Rectal smooth muscle tissue (tissue), 1 donor: Measurements from ENCODE around the gene FCHSD2.

Experiments
- H3K27ac ChIP-seq: one replicate; pipeline ENCODE4 v1.7.0; 2013; ENCODE audit warnings: low read depth, low read length, inconsistent platforms
- H3K27me3 ChIP-seq: one replicate; pipeline ENCODE4 v1.7.0; 2013; ENCODE audit warnings: low read length; ENCODE audit not compliant: control insufficient read depth, insufficient read depth
- H3K36me3 ChIP-seq: one replicate; pipeline ENCODE4 v1.7.0; 2013; ENCODE audit warnings: low read length; ENCODE audit not compliant: control insufficient read depth, insufficient read depth
- H3K4me1 ChIP-seq: one replicate; pipeline ENCODE4 v1.7.0; 2013; ENCODE audit warnings: low read length; ENCODE audit not compliant: control insufficient read depth, insufficient read depth
- H3K4me3 ChIP-seq: one replicate; pipeline ENCODE4 v1.7.0; 2013; ENCODE audit warnings: low read length
- H3K9ac ChIP-seq: one replicate; pipeline ENCODE4 v1.7.0; 2013; ENCODE audit warnings: low read length

FCHSD2 gene

GRCh38 chr11:72900013-72900412 lies 242.1 kb downstream of the FCHSD2 start:
- Histone ChIP-seq H3K9ac (no peak overlapping the region), H3K4me3 (no peak overlapping the region), H3K27me3 (no peaks in the 10 kb centered on the region), H3K27ac (no peak overlapping the region), H3K4me1 (no peaks in the 10 kb centered on the region), H3K36me3 (no peaks in the 10 kb centered on the region)

GRCh38 chr11:72899238-72899637 lies 242.9 kb downstream of the FCHSD2 start:
- Histone ChIP-seq H3K36me3 (no peaks in the 10 kb centered on the region), H3K27me3 (no peaks in the 10 kb centered on the region), H3K4me3 (no peak overlapping the region), H3K4me1 (no peaks in the 10 kb centered on the region), H3K27ac (no peak overlapping the region), H3K9ac (no peak overlapping the region)

GRCh38 chr11:72897506-72897905 lies 244.6 kb downstream of the FCHSD2 start:
- no peaks in the 10 kb centered on the region for H3K36me3 ChIP-seq
- H3K27me3 ChIP-seq: no peaks in the 10 kb centered on the region
- H3K4me3 ChIP-seq: no peak overlapping the region
- no peak overlapping the region for H3K9ac ChIP-seq
- no peaks in the 10 kb centered on the region for H3K4me1 ChIP-seq
- H3K27ac ChIP-seq: no peak overlapping the region

GRCh38 chr11:72896431-72896830 lies 245.7 kb downstream of the FCHSD2 start:
- no peak overlapping the region for H3K9ac ChIP-seq
- H3K27me3 ChIP-seq: no peaks in the 10 kb centered on the region
- no peak overlapping the region for H3K27ac ChIP-seq
- H3K4me1 ChIP-seq: no peaks in the 10 kb centered on the region
- no peaks in the 10 kb centered on the region for H3K36me3 ChIP-seq
- H3K4me3 ChIP-seq: no peak overlapping the region

- Histone ChIP-seq H3K4me1 (no peaks in the 10 kb centered on the region), H3K27me3 (no peaks in the 10 kb centered on the region), H3K36me3 (peaks cover 15% of the 10 kb centered on the region), H3K9ac (no peak overlapping the region), H3K4me3 (no peak overlapping the region), H3K27ac (no peak overlapping the region)
Observed at GRCh38 chr11:72890881-72891280, 251.2 kb downstream of the FCHSD2 start.

GRCh38 chr11:72886619-72887018 lies 255.5 kb downstream of the FCHSD2 start:
- Histone ChIP-seq H3K27me3 (no peaks in the 10 kb centered on the region), H3K4me1 (no peaks in the 10 kb centered on the region), H3K4me3 (no peak overlapping the region), H3K9ac (no peak overlapping the region), H3K36me3 (peaks cover 18% of the 10 kb centered on the region), H3K27ac (no peak overlapping the region)

GRCh38 chr11:72885749-72886609 lies 256.1 kb downstream of the FCHSD2 start:
- H3K9ac ChIP-seq: no peak overlapping the region
- peaks cover 18% of the 10 kb centered on the region for H3K36me3 ChIP-seq
- H3K27me3 ChIP-seq: no peaks in the 10 kb centered on the region
- no peaks in the 10 kb centered on the region for H3K4me1 ChIP-seq
- H3K4me3 ChIP-seq: no peak overlapping the region
- H3K27ac ChIP-seq: no peak overlapping the region

GRCh38 chr11:72876147-72876546 lies 266.0 kb downstream of the FCHSD2 start:
- H3K4me3 ChIP-seq: no peak overlapping the region
- H3K9ac ChIP-seq: no peak overlapping the region
- H3K27me3 ChIP-seq: no peaks in the 10 kb centered on the region
- H3K36me3 ChIP-seq: no peaks in the 10 kb centered on the region
- H3K27ac ChIP-seq: no peak overlapping the region
- H3K4me1 ChIP-seq: no peaks in the 10 kb centered on the region

- no peak overlapping the region for H3K9ac ChIP-seq
- H3K4me3 ChIP-seq: no peak overlapping the region
- no peaks in the 10 kb centered on the region for H3K27me3 ChIP-seq
- no peaks in the 10 kb centered on the region for H3K36me3 ChIP-seq
- H3K27ac ChIP-seq: no peak overlapping the region
- no peaks in the 10 kb centered on the region for H3K4me1 ChIP-seq
Observed at GRCh38 chr11:72875736-72876135, 266.4 kb downstream of the FCHSD2 start.

- Histone ChIP-seq H3K4me1 (no peaks in the 10 kb centered on the region), H3K27ac (no peak overlapping the region), H3K36me3 (no peaks in the 10 kb centered on the region), H3K4me3 (no peak overlapping the region), H3K9ac (no peak overlapping the region), H3K27me3 (no peaks in the 10 kb centered on the region)
Observed at GRCh38 chr11:72872012-72872411, 270.1 kb downstream of the FCHSD2 start.

GRCh38 chr11:72871119-72871518 lies 271.0 kb downstream of the FCHSD2 start:
- H3K9ac ChIP-seq: no peak overlapping the region
- no peak overlapping the region for H3K4me3 ChIP-seq

GRCh38 chr11:72869831-72870230 lies 272.3 kb downstream of the FCHSD2 start:
- no peak overlapping the region for H3K27ac ChIP-seq
- H3K4me1 ChIP-seq: peaks cover 6% of the 10 kb centered on the region
- no peaks in the 10 kb centered on the region for H3K27me3 ChIP-seq
- H3K4me3 ChIP-seq: no peak overlapping the region
- H3K9ac ChIP-seq: no peak overlapping the region
- H3K36me3 ChIP-seq: no peaks in the 10 kb centered on the region

More at GRCh38 chr11:72871119-72871518, 271.0 kb downstream of the FCHSD2 start:
- H3K4me1 ChIP-seq: no peaks in the 10 kb centered on the region
- no peaks in the 10 kb centered on the region for H3K36me3 ChIP-seq
- H3K27ac ChIP-seq: no peak overlapping the region
- H3K27me3 ChIP-seq: no peaks in the 10 kb centered on the region

- H3K9ac ChIP-seq: no peak overlapping the region
- no peak overlapping the region for H3K4me3 ChIP-seq
- H3K27me3 ChIP-seq: no peaks in the 10 kb centered on the region
- no peak overlapping the region for H3K27ac ChIP-seq
- peaks cover 9% of the 10 kb centered on the region for H3K4me1 ChIP-seq
- H3K36me3 ChIP-seq: no peaks in the 10 kb centered on the region
Observed at GRCh38 chr11:72867970-72868369, 274.1 kb downstream of the FCHSD2 start.
